NCI-H146 treated with DMSO at 0.1 percent for 48 hours (cell line): ENCODE data around the gene PIN4.
"Not testable (repeated sequence)": the region's sequence is repeated elsewhere in the genome, so short reads cannot be mapped to it uniquely, and the experiment has no call there.

ENCODE experiments used
- DNase-seq: peaks from one replicate; lab custom pipeline; 2025; ENCODE audit not compliant: unreplicated experiment; lab: John Stamatoyannopoulos, UW

The PIN4 gene

DNA sequence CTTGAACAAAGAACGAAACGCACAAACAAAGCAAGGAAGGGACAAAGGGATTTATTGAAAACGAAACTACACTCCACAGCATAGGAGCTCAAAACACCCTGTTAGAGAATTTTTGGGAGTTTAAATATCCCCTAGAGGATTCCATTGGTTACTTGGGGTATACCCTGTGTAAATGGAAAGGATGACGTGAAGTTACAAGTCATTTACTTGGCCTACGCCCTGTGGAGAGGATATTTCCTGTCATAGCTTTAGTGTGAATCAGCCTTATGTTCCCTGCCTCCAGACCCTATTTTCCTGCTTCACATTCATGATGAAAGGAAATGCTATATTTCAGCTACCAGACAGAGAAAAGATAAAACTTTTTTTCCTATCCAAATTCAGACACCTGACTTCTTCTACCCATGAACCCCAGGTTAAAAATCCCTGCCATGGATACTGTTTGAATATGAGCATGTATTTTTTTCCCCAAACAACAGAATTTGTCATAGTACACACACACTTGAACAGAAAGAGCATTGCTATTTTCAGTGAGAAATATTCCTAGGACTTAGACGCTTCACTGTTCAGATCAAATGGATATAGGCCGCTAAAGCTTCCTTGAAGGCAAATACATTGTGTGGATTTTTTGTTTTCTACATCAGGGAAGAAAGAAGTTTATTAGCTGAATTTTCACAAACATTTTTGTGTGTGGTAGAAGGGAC is 20.4 kb downstream of the PIN4 start:
- no peak for DNase-seq

DNA sequence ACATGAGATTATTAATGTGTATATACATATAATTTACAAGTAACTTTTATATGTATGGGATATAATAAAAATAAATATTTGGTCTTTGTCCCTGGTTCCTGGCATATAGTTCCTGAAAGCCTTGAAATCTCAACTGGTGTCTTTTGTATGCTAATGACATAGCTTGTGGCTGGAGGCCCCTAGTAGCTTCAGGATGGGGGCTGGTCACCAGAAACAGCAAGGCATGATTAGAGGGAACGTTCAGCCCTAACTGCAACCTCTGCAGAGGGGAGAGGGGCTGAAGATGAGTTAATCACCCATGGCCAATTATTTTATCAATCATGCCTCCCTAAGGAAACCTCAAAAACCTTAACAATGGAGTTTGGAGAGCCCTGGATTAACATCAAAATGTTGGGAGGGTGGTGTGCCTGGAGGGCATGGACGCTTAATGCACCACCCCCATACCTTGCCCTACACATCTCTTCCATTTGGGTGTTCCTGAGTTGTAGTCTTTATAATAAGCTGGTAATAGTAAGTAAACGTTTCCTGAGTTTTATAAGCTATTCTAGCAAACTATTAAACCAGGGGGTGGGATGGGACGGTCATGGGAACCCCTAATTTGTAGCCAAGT is 21.3 kb downstream of the PIN4 start:
- DNase-seq = no peak

DNA sequence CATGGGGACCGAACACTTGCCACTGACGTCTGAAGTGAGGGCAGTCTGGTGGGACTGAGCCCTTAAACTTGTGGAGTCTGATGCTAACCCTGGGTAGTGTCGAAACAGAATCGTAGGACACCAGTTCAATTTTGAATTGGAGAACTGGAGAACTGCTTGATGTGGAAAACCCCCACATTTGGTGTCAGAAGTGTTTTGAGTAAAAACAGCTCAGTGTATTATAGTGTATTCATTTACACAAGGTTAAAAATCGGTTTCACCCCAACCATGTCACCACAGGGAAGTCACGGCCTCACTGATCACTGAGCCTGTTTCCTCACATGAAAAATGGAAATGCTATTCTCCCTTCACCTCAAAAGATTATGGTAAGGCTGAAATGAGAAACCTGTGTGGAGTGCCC is 21.9 kb downstream of the PIN4 start:
- DNase-seq = no peak

DNA sequence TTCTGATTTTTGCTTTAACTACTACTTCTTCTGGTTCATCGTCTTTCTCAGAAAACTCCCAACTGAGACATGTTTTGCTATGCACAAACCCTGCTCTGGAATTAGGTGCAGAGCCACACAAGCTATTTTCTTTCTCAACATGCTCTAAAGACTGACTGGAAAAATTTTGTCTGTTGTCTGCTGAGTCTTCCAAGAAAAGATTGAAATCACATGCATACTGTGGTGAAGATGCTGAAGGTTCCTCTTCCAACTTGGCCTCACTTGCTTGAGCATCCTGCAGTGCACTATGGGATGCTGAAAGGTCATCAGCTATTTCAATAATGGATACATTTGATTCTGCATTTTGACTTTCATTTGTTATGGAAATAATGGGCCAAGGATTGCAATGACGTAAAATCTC is 24.1 kb downstream of the PIN4 start:
- no peak for DNase-seq

DNA sequence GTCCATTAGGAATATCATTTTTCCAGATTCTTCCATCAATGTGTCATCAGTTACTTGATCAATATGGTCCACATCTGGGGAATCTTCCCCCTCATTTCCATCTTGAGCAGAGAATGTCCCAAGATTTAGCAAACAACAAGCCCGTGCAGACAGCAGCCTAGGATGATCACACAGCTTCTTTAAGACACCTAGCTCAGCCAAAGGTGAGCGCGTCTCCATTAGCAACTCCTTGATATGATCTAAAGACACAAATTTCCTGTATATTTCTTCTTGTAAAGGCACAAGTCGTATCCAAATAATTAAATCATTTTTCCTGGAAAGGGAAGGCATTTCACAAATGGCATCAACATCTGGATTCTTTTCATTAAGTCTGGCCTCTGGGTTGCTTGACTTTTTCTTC is 25.8 kb downstream of the PIN4 start:
- DNase-seq = no peak

DNA sequence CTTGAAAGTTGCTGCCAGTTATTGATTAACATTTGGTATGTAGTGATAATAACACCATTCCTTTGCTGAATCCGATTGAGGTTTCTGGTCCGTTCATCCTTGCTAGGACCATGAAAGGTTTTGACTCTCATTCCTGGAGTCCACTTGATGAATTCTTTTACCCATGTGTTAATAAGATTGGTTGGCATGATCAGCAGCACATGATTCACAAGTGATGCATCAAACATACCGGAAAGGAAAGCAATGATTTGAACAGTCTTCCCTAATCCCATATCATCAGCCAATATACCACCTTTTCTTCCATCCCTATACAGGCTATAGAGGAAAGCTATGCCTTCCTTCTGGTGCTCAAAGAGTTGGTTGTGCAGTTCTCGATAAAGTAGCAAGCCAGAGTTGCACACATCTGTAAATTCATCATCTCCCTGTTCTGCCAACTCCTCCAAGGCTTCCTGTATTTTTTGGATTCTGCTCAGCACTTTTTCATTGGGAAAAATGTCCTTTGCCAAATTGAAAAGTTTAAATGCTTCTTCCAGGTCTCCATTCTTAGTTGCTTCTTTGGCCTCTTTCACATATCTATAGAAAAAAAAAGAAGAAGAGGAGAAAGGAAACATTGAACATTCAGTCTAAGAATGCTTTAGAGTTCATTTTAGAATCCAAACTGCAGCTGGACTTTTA is 26.7 kb downstream of the PIN4 start:
- DNase-seq = no peak

DNA sequence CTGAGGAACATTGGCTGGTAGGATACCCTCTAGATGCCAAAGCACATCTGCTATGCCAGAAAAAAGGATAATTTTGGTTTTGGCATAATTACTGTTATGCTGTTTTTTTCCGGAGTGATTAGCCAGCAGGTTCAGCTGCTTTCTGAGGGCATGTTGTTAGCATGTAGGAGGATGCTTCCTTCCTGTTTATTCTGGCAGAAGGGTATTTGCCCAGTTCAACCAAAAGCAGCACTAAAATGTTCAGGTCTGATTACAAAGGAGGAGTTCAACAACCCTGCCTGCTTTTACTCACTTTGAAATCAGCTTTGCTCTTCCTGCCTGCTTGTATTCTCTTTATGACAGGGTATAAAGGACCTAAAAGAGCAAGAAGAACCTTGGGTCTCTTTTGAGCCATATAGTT is 35.4 kb downstream of the PIN4 start:
- no peak for DNase-seq

DNA sequence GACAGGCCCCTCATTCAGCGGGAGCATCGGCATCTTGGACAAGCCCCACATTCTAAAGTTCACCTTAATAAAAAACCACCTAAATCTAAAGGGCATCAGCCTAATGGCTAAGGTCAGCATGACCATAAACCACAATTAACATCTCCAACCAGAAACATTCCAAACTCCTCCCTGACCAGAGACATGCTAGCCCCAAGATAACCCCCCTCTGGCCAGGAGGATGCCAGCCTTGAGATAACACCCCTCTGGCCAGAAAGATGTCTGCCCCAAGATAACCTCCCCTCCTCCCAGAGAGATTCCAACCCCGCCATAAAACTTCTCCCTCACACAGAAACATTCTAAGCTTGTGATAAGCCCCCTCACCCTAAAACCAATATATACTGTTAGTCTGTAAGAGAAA is 38.8 kb downstream of the PIN4 start:
- not testable (repeated sequence) for DNase-seq

DNA sequence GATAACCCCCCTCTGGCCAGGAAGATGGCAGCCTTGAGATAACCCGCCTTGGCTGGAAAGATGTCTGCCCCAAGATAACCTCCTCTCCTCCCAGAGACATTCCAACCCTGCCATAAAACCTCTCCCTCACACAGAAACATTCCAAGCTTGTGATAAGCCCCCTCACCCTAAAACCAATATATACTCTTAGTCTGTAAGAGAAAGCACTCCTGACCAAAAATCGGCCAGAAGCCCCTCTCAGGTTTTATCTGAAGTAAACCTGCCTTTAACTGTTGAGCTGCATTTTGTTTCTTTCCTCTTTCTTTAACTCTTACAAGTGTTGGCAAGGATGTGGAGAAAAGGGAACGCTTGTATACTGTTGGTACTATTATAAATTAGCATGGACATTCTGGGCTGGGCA is 48.7 kb downstream of the PIN4 start:
- DNase-seq = no peak

DNA sequence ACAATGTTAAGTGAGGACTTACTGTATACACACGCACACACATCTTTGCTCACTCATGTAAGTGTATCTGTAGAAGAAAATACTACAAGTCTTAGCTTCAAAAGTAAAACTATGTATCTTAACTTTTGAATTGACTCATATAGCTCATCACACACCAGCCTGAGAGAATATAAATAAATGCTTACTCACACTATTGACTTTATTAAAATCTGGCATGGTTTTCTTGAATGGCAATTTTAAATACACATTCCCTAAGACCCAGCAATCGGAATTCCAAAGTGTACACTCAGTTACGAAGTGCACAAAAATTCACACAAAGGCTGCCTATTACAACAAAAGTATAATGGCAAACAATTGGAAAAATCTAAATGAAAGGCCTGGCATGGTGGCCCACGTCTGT is 55.3 kb downstream of the PIN4 start:
- DNase-seq = no peak

DNA sequence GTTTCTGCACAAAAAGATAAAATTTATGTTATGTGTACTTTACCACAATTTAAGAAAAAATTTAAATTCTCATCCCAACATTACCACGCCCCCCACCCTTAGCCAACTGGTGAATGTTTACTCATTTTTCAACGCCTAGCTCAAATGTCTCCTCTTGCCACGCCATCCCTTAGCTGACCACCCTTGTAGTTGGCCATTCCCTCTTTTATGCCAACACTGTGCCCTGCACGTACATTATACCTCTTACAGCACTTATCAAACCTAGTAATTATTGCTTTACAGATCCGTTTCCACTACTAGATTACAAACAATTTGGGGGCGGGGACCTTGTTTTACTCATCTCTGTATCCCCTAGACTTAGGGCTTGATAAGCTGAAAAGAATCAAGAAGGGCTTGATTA is 56.6 kb downstream of the PIN4 start:
- no peak for DNase-seq

DNA sequence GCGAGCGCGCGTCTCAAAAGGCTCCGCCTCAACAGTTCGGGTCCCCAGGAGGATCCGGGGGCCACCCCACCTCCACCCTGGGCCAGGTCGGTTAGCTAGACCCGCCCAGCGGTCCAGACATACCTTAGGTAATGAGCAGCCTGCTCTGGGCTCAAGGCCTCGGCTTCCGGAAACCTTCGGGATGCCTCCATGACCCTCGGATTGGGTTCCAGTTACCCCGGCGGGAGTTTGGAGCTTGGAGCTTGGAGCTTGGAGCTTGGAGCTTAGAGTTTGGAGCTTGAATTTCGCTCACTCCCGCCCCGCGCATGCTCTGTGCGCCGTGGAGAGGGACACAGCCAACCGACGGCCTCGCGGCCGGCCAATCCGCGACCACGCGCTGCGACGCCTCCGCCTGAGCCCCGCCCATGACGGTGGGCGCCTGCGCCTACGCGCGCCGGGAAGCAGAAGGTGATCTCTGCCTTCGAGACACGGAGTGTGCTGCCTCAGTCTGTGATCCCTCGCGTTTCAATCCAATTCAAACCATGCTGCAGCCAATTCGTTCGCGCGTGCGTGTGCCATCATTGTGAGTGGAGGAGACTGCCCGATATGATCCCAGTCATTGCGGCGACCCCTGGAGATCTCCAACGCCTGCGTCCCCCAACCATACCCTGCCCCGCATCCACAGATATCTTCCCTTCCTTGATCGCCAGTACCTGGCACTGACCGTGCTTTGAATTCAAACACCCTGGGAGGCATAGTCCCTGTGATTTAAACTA is 57.3 kb downstream of the PIN4 start, which contains the start of gene ERCC6L:
ERCC6L (minus strand) TSS at position 307 of the 755 bp plus-strand sequence; CDS start at position 191, 116 bp downstream.
- DNase-seq = peak; percentile 37

DNA sequence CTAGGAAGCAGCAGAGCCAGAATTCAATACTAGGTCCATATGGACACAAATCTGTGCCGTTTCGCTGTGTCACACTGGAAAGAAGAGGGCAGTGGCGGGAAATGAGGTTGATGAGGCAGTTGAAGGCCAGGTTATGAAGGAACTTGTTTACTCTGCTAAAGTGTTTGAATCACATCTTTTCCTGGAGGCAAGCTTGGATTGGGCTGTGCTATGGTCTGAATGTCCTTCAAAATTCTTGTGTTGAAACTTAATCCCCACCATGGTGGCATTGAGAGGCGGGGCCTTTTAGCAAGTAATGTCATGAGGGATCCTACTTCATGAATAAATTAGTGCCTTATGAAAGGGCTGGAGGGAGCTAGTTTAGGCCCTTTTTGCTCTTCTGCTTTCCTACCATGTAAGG is 59.4 kb downstream of the PIN4 start:
- no peak for DNase-seq

DNA sequence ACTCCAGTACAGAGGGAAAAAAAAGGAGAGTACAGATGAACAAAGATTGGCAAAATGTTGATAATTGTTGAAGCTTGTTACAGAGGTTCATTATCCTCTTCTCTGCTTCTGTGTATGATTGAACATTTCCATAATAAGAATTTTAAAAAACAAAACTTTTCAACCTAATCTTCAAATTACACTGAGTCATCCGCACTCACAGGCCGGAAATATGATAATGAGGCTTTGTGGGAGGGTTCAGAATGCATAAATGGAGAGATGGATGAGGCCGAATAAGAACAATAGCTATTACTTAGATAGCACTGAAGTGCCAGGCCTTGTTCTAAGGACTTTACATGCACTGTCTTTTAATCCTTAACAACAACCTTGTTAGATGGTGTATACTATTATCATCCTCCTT is 61.9 kb downstream of the PIN4 start:
- DNase-seq = no peak

DNA sequence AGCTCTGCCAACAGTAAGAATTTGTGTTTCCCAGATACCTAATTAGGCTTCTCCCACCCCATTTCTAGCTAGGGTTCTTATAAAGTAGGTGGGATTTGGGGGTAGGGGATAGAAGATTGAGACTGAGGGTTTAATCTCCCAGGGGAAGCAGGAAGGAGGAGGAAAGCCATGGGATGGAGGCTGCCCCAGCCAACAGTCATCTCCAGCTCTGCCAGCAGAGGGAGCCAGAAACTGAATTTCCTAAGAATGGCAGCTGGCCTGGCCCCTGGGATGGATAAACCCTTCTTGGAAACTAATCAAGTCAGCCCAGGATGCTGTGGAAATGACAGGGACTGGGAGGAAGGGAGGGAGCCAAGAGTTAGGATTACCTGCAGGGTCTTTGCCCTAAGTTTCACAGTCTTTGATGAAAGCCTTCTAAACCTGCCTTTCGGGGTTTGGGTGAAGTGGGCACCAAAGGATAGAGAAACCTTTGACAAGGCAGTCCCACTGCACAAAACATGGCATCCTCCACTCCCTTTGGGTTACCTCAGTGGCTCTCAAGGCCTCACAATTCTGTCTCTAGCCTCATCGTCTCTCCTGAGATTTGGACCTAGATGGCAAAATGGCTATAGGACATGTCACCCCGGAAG is 64.0 kb downstream of the PIN4 start:
- peak; percentile 45 for DNase-seq

DNA sequence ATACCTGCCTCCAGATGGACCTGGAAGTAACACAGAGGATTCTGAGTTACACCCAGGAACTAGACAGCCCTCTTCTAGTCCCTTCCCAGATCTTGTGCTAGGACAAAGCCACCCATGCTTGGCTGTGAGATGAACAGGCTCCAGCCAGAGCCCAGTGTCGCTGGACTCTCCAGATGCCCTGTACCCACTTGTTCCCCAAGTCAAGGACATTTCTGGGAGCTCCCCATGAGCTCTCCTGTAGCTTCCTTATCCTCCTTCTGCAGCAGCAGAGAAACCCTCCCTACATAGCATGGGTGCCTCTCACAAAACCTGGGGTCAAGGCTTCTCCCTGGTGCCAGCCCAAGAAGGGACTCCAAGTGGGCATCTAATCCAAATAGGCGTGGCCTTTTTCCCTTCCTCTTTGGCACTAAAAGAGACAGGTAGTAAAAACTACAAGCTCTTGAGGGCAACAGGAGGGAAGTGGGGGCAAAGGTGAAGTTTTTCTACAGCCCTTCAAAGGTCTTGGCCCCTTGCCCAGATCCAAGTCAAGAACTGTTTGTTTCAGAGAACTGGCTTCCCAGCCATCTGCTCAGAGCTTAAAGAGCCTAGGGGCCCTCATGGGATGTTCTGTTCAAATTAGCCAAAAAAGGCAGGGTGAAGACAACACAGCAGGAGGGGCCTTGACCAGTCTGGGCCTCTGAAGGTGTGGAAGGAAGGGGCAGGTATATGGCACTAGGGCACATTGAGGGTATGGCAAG is 65.8 kb downstream of the PIN4 start:
- peak; percentile 10 for DNase-seq
